K562 (cell line): ENCODE measurements around the gene CASKIN2. TPM values are rescaled to one million over a fixed set of nuclear protein-coding genes. Genes with fewer than 3 reads are reported as not detected.

Experiments used
- CTCFL ChIP-seq: IDR thresholded peaks from 2 replicates; pipeline ENCODE4 v1.6.1; 2011; ENCODE audit warnings: borderline replicate concordance, low read depth, mild to moderate bottlenecking, moderate library complexity, low read length; ENCODE audit not compliant: insufficient read depth, poor library complexity, severe bottlenecking
- E2F3 ChIP-seq: fragments of 250-450 bp; sonication (Bioruptor Pico); IDR thresholded peaks from 2 replicates; pipeline ENCODE4 v1.4.0; 2020; ENCODE audit warnings: mild to moderate bottlenecking
- ELF2 ChIP-seq: fragments of 250-450 bp; sonication (Bioruptor Pico); IDR thresholded peaks from 2 replicates; pipeline ENCODE4 v1.5.0; 2021; ENCODE audit warnings: mild to moderate bottlenecking
- FOXP4 ChIP-seq: sonication (generic); formaldehyde crosslinking; IDR thresholded peaks from 2 replicates; pipeline ENCODE4 v1.8.0; 2022; ENCODE audit warnings: mild to moderate bottlenecking, missing genetic modification reagents, borderline replicate concordance
- HNRNPL ChIP-seq: fragments of 200-400 bp; formaldehyde crosslinking; IDR thresholded peaks from 2 replicates; pipeline ENCODE4 v1.6.1; 2017; ENCODE audit warnings: low read depth, mild to moderate bottlenecking, low read length
- MTA3 ChIP-seq: fragments of 450-650 bp; formaldehyde crosslinking; IDR thresholded peaks from 2 replicates; pipeline ENCODE4 v1.6.1; 2017; ENCODE audit warnings: mild to moderate bottlenecking, borderline replicate concordance
- PCBP2 ChIP-seq: fragments of 200-400 bp; formaldehyde crosslinking; IDR thresholded peaks from 2 replicates; pipeline ENCODE4 v1.6.1; 2018; ENCODE audit warnings: low read length, low read depth, mild to moderate bottlenecking, moderate library complexity; ENCODE audit not compliant: poor library complexity, severe bottlenecking
- POLR2B ChIP-seq: fragments of 450-650 bp; IDR thresholded peaks from 2 replicates; pipeline ENCODE4 v1.6.1; 2018; ENCODE audit warnings: low read depth; ENCODE audit not compliant: partially characterized antibody
- RBM17 ChIP-seq: fragments of 200-400 bp; formaldehyde crosslinking; IDR thresholded peaks from 2 replicates; pipeline ENCODE4 v1.6.1; 2017; ENCODE audit warnings: low read depth, mild to moderate bottlenecking, low read length, borderline replicate concordance
- RUNX1 ChIP-seq: sonication (generic); IDR thresholded peaks from 2 replicates; pipeline ENCODE4 v1.6.1; 2016; ENCODE audit warnings: antibody characterized with exemption, low read depth
- SIN3B ChIP-seq: fragments of 450-650 bp; IDR thresholded peaks from 2 replicates; pipeline ENCODE4 v1.6.1; 2017; ENCODE audit warnings: low read depth, mild to moderate bottlenecking, moderate library complexity
- SRSF7 ChIP-seq: fragments of 200-400 bp; formaldehyde crosslinking; optimal IDR thresholded peaks from 2 replicates; pipeline ENCODE3; 2017; ENCODE audit warnings: mild to moderate bottlenecking, low read depth, low read length
- SRSF9 ChIP-seq: fragments of 200-400 bp; formaldehyde crosslinking; IDR thresholded peaks from 2 replicates; pipeline ENCODE4 v1.6.1; 2017; ENCODE audit warnings: low read depth, low read length, borderline replicate concordance
- USF1 ChIP-seq: sonication (generic); formaldehyde crosslinking; IDR thresholded peaks from 2 replicates; pipeline ENCODE4 v1.9.0; 2022; ENCODE audit warnings: mild to moderate bottlenecking, missing genetic modification reagents
- ZBTB1 ChIP-seq: sonication (generic); formaldehyde crosslinking; IDR thresholded peaks from 2 replicates; pipeline ENCODE4 v1.8.1; 2023; ENCODE audit warnings: missing genetic modification reagents, low read depth, mild to moderate bottlenecking, borderline replicate concordance
- ZNF140 ChIP-seq: fragments of 250-450 bp; sonication (Bioruptor Pico); IDR thresholded peaks from 2 replicates; pipeline ENCODE4 v1.8.0; 2021; ENCODE audit warnings: moderate library complexity, mild to moderate bottlenecking, inconsistent platforms
- ZNF280B ChIP-seq: fragments of 250-450 bp; sonication (Bioruptor Pico); IDR thresholded peaks from 2 replicates; pipeline ENCODE4 v1.5.1; 2021; ENCODE audit warnings: mild to moderate bottlenecking
- ZNF354B ChIP-seq: fragments of 250-450 bp; sonication (Bioruptor Pico); IDR thresholded peaks from 2 replicates; pipeline ENCODE4 v1.4.0; 2020
- ZNF445 ChIP-seq: fragments of 250-450 bp; sonication (Bioruptor Pico); IDR thresholded peaks from 2 replicates; pipeline ENCODE4 v1.4.0; 2020; ENCODE audit warnings: low read depth, mild to moderate bottlenecking, moderate library complexity
- ZNF583 ChIP-seq: fragments of 250-450 bp; sonication (Bioruptor Pico); IDR thresholded peaks from 2 replicates; pipeline ENCODE4 v1.4.0; 2020
- ZNF764 ChIP-seq: fragments of 250-450 bp; sonication (Bioruptor Pico); IDR thresholded peaks from 2 replicates; pipeline ENCODE4 v1.4.0; 2020; ENCODE audit warnings: low read depth, mild to moderate bottlenecking, moderate library complexity
- ZNF79 ChIP-seq: fragments of 250-450 bp; sonication (Bioruptor Pico); IDR thresholded peaks from 2 replicates; pipeline ENCODE4 v1.4.0; 2020; ENCODE audit warnings: low read depth, mild to moderate bottlenecking, moderate library complexity
- polyA plus RNA-seq, 8 experiments: library from polyadenylated mRNA; depleted of rRNA in 4 of 8; stranded (reverse) in 5 of 8; unstranded in 3 of 8; fragments of >200 nt; fragmentation: Nextera tagmentation in 2 of 8; fragmentation: Illumina TruSeq in 1 of 8; extraction: Ambion mirVana in 2 of 8; extraction: Trizol in 1 of 8; gene quantifications; 2 replicates each; pipeline versions ENCODE4 v1.2.1 to v1.2.3, GENCODE V29; 2011 to 2014; ENCODE audit warnings: inconsistent platforms in 1 of 8, missing spikeins in 1 of 8
- total RNA-seq, 7 experiments: library from RNA; depleted of rRNA in 6 of 7; stranded (reverse); fragments of >200 nt in 6 of 7; fragmentation: Illumina TruSeq in 2 of 7; extraction: Trizol in 2 of 7; gene quantifications; 2 replicates each; pipeline versions ENCODE4 v1.2.1 to v1.2.3, GENCODE V29; 2011 to 2021; ENCODE audit warnings: low replicate concordance in 1 of 7

CASKIN2 gene
- total and polyA plus RNA-seq, 9 of the 15 experiments (the other 6 are each of a cell fraction or from before 2014, with no cell fraction given), result 0.01 to 12.2 (median 2.1) TPM

- TF ChIP-seq FOXP4 (CRISPR knock-in tag) (no peak), SRSF7 (no peak), ELF2 (CRISPR knock-in tag) (peak; percentile 100), PCBP2 (no peak), ZNF79 (CRISPR knock-in tag) (no peak), CTCFL (peak; percentile 48), ZBTB1 (CRISPR knock-in tag) (no peak), E2F3 (CRISPR knock-in tag) (0 out of 2 replicates have a peak, but pooled peaks have one; percentile 23), ZNF445 (CRISPR knock-in tag) (no peak), USF1 (CRISPR knock-in tag) (no peak), ZNF354B (CRISPR knock-in tag) (no peak), ZNF583 (CRISPR knock-in tag) (no peak; the same call in 1 of the 2 replicates), POLR2B (peak; percentile 41), ZNF280B (CRISPR knock-in tag) (no peak), HNRNPL (no peak), SIN3B (peak; percentile 68), RUNX1 (no peak), ZNF140 (no peak), MTA3 (peak; percentile 94; the same call in 1 of the 2 replicates), RBM17 (no peak), SRSF9 (no peak), ZNF764 (no peak)
Observed at GRCh38 chr17:75456417-75457046, 58.8 kb downstream of the CASKIN2 start, which contains the start of gene TMEM94 (continued).
